GM18861 (cell line): Measurements from ENCODE around the gene RAD51B.
"Not testable (repeated sequence)": the region's sequence is repeated elsewhere in the genome, so short reads cannot be mapped to it uniquely, and the experiment has no call there.

Experiments
- ATAC-seq: cut with Tn5 transposase; IDR thresholded peaks from one replicate; pipeline ENCODE4 v1.9.1; 2021; ENCODE audit not compliant: unreplicated experiment

Gene RAD51B

DNA sequence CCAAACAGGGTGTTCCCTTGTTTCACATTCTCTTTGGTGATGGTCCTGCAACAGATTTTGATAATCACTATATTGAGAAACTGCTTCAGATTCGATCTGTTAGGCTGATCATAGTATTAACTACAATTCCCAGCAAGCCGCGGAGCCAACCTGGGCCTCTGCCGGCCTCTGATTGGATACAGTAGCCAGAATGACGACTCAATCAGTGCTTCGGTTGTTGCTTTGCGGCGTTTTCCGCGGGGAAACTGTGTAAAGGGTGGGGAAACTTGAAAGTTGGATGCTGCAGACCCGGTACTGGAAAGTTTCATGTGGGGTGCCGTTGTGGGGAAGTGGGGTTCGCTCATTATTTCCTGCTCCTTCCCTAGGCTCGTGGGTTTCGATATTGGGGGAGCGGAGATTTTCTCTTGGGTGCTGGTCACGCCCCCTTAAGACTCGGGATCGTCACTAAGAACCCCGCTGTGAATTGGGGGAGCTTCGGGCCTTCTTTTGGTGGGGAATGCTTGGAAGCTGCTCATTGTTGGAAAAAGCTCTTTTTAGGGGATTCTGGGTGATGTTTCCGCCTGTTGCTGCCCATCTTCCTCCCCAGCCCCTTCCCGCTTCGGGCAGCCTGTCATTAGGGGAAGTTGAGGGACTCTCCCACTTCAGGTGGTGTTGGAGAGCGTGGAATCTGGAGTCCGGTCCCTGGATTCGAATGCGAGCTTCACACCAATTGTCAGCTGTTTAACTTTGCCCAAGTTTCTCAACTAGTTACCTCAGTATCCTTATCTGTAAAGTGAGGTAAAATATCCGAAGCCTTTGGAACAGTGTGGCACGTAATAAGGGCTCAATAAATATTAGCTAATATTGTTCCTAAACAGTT is at the start of gene RAD51B:
TSS of gene RAD51B (plus strand) at position 217 of the 859 bp plus-strand sequence.
- ATAC-seq = peak; percentile 33

DNA sequence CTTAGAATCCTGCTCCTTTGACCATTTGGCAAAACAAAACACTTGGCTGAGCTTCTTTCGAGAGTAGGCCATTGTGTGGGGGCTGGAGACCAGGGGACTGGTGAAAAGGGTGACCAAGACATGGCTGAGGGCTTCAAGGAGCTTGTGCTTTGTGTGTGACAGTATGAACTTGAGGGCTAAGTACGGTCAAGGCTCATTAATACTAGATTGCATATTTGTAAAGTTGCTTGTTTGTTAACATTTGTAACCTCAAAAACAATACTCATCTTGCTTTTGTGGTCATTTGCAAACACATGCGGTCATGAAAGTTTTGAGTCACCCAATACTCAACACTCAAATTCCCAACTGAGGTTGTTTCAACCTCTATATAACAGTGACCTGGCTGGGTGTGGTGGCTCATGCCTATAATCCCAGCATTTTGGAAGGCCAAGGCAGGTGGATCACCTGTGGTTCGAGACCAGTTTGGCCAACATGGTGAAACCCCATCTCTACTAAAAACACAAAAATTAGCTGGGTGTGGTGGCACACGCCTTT is 45.7 kb upstream of the RAD51B start:
- no peak for ATAC-seq

DNA sequence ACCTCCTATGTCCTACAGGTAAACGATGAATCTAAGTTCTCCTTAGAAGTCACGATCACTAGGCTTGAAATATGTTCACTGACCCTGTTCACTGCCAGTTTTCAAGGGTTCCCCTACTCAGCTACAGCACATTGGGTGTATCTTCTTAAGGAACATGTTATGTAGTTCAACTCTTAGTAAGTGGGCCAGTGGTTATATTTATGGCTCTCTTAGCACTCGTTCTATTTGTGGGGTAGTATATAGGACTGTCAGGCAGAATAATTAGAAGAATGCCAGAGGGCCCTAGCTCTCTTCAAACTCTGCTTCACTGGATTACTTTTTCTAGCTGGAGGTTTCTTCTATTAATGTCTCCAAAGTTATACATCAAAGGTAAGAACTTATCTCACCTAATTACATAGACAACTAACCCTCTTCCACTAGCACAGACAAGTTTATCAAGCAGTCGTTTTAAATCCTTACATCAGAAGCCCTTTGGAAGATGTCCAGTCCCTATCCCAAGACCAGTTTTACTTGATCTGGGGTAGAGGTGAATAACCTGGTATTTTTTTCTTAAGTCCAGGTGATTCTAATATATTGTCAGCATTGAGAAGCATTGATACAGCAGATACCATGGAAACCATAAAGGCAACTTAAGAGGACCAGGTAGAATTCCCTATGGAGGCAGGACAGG is 42.8 kb upstream of the RAD51B start:
- ATAC-seq = no peak

DNA sequence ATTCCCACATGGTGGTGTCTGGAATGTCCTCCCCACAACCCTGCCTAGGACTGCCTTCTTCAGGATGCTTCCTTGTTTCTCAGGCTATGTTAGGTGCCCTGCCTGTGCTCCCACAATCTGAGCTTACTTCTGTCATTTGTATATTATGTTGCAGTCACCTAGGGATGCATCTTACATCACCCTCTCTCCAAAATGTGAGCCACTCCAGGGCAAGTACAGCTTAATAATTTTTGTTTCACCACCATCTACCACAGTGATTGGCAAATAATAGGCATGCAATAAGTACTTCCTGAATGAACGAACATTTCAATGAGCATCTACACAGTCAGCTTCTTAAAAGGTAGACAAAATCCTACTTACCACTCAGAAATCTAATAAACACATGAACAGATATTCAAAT is 40.8 kb upstream of the RAD51B start:
- no peak for ATAC-seq

DNA sequence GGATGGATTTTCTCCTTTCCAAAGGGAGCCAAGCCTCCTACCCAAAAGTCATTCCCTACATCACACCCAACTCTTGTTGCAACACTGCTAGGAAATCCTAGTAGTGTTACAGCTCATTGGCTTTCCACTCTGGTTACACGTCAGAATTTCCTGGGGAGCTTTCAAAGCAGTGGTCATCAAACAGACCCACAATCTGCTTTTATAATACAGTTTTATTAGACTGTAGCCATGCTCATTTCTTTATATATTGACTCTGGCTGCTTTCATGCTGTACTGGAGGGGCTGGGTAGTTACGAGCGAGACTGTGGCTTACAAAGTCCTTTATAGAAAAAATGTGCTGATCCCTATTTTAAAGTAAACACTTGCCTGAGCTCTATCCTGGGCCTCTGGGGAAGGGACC is 37.5 kb upstream of the RAD51B start:
- no peak for ATAC-seq

DNA sequence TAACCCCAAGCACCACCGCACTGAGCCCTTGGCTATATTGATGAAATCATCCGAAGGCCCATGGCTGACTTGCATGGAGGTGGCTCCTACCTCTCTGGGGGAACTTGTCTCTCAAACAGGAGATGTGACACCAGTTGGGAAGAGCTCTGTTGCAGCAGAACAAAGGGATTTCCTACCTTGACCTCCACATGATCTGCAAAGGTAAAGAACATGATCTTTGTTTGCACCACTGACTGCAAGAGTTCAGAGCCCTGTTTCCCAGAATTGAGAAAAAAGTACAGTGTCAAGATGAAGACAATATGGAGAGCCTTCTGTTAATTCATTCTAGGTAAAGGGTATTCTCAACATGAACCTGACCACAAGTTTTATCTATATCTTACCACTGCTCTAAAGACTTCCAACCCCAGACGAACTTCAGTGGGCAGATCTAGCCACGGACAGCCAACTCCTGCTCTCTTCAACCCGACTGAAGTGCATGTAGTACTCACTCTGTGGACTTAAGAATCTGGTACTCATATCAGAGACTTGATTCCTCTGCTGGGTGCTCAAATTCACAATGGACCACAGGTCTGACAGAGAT is 35.2 kb upstream of the RAD51B start:
- ATAC-seq = no peak

DNA sequence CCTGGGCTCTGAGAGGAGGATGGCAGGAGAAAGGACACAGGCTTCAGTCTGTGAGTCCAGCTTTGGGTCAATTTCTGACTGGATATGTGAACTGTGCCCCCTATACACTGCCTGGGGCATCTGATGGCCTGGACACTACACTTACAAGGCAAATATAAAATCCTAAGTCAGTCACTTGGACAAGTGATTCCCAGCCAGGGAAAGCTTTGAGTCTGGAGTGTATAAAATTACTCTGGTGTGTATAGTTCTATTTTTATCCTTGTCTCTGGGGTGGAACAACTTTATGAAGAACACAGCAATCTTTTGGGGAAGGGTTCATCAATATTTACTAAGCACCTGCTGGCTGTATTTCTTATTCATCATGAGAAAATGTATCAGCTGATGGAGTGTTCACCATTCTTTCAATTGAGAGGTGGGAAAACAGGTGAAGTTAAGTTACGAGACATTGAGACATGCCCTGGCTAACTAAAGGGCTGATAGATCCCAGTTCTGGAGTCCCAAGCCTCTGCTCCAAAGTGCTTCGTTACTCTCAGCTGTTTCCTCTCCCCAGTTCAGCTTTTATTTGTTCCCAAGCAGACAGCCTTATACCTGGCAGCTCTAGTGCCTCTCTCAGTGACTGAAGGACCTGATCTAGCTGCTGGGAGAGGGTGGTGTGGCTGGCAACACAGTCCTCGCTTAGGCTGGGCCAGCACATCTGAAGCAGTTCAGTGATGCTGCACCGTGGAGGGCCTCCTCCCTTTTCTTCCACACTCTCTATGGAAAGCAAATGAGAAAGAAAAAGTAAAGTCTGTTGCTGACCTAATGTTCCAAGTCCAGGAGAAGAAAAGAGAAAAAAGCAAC is 34.1 kb upstream of the RAD51B start:
- no peak for ATAC-seq

DNA sequence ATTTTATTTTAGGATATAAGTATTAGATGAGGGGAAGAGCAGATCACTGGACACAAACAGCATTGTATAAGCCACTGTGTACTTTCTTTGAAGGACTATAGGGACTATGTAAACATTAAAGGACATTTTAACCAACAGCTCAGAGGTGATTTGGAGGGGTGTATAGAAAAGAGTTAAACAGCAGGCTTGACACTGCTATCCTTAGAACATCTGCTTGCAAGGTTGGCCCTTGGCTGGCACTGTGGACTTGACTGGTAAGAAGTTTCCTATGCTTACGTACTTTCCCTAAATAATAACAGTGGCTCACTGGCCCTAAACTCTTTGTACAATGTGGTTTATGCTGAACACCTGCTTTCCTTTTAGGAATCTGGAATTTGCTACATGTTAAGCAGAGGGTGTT is 31.9 kb upstream of the RAD51B start:
- ATAC-seq = no peak

DNA sequence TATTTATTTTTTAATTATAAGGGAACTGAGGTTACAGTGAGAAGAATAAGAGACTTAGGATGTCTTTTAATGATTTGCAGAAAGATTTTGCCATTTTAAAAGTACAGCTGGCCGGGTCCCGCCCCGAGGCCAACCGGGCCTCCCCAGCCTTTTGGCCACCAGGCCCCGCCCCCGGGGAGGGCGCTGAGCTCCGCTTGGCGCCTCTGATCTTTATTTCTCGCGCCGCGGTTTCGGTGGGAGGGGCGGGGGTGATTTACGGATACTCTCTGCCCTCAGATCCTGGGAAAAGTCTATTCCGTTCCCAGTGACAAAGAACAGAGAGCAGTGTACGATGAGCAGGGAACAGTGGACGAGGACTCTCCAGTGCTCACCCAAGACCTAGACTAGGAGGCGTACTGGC is 20.8 kb upstream of the RAD51B start:
- ATAC-seq = no peak

DNA sequence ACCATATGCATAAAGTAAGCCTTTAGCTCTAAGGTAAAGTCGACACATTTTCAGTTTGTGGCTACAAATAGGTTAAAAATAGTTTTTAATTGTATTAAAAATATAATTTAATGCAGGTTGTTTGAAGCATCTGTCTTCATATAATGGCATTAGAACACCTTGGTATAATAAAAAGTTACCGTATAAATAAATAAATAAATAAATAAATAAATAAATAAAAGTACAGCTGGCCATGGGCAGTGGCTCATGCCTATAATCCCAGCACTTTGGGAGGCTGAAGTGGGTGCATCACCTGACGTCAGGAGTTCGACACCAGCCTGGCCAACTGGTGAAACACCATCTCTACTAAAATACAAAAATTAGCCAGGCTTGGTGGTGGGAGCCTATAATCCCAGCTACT is 18.8 kb upstream of the RAD51B start:
- no peak for ATAC-seq

DNA sequence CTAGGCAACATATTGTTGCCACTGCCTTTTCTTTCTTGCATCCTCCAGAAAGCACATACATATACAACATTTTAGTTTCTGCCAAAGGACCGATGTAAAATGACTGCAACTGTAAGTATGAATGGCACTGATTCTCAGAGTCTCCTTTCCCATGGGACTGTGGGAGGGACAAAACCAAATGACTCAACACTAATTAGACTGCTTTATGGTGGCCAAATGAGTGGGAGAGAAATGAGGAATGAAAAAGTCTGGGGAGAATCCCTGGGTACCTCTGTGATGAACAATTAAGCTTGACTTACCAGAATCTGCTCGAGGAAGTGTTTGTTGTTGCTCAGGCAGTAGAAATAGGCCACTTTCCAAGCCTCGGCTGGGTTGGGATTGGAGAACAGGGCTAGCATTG is 13.3 kb upstream of the RAD51B start:
- ATAC-seq = no peak

DNA sequence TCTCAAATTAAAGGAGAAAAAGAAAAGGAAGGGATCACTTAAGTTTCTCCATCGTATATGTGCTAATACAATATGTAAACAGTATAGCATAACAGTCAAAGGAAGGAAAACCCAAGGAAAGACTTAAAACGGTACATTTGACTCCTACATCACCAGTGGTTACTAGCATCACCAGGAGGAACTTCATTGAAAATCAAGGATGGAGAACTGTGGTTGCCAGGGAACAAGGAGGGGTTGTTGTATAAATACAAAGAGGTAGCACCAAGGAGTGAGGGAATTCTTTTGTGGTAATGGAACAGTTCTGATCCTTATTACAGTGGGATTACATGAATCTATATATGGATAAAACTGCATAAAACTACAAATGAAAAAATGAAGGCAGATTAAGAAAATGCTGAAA is 4.8 kb upstream of the RAD51B start:
- ATAC-seq = no peak

DNA sequence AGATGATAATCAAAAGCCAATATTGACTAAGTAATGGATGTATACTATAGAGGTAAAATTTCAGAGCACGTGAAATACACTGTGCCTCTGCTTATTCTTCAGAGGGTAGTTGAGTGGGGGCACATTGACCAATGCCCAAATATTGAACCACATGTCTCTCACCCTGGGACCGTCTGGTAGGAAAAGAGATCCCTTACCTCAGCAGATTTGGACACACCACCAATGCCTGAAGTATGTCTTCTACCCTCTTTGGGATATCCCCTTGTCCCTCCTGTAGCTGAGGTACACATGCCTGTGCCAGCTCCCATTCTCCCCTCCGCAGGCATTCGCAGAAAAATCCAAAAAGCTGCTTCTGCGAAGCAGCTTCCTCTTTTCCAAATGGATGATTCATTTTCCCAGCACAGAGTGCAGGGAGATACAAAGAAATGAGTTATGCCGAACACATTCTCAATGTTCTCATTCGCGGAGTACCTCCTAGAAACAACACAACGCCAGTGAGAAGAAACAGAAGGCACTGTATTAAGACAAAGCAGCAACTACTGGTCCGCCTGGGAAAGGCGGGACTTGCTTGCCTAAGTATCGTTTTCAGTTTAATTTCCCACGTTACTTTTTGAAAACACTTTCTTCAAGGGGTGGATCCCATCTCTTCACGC is 3.9 kb upstream of the RAD51B start:
- no peak for ATAC-seq

DNA sequence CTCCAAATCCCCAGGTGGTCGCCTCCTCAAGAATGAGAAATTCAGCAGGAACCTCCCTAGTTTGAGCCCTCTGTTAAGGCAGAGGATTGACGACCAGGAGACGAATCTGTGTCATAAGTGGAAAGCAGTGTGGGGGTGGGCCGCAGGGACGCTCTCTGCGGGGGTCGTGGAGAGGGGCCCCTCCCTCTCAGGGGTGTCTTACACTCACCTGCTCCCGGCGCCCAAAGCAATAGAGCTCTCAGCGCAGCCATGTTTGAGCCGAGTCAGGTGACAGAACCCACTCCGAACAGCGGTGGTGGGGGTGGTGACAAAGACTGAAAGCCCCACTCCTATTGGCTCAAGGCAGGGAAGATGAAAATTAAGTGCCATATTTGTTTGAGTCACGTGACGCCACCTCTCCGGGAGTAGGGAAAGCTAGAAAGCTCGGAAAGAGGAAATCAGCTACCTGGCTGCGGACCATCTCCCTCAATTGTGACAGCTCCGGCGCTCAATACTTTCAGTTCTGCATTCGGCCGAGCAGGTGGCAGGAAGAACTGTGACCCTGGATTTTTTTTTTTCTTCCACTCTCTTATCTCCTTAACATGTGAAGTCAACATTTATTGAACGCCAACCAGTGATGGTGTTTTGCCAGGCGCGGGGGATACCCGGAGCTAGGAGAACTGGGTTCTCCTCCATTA is 3.1 kb upstream of the RAD51B start, which contains the start of gene ZFYVE26:
TSS of gene ZFYVE26 (minus strand) at position 265 of the 677 bp plus-strand sequence. CDS start 627 bp downstream, outside the sequence.
- ATAC-seq = peak; percentile 71

DNA sequence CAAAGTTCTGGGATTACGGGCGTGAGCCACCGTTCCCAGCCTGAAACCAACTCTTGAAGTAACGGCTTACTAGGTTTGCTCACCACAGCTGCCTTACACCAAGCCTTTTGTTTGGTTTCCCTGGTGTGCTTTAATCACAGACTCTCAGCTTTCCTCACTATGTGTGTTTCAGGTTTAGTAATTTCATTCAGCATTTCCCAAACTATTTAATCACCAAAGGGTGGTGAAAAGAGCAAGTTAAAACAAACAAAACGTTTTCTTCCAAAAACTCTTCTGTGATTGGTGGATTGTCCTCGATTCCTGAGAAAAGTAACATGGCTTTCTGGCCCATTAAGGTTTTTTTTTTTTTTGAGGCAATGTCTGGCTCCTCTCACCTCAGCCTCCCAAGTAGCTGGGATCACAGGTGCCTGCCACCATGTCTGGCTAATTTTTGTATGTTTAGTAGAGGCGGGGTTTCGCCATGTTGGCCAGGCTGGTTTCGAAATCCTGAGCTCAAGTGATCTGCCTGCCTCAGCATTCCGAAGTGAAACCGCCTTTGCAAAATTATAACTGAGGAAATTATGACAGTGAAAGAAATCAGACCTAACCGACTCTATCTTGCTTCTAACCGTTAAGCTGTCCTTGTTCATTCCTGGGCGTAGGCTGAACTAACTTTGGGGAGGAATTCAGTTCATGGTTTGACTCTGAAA is 1.7 kb upstream of the RAD51B start:
- ATAC-seq = no peak

DNA sequence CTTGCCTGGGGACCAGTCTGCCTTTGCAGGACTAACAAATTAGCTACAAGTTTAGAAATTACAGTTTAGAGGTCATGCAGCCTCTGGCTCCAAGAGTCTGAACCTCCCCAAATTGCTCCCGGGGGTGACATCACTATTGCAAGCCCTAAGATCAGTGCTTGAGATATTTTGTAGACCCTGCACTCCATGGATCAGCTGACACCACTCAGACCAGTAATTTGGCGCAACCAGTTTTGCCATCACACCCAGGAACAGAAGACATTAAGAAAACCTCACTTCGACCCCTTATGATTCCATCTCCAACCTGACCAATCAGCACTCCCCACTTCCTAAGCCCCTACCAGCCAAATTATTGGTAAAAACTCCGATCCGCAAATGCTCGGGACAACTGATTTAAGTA is 1.1 kb upstream of the RAD51B start:
- ATAC-seq = not testable (repeated sequence)

DNA sequence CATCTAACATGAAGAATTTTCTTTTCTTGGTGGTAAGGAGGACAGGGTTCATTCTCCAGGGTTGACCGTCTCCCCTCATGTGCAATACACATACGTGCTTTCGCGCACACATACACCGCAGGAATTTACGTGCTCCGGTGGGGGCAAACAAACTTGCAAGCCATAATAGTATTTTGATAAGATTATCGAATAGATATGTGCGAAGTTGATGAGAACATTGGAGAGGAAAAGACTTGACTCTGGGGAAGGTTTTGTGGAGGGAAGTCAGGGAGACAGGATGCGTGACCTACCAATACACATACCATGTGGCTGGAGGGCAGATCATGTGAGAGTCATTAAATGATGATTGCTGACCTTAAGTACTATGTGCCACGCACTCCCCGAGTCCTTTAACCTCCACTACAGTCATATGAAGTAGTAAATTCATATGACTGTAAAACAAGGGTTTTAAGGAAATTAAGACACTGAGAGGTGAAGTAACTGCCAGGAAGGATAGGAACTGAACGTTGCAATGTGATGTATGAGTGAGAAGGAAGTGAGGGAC is 921 bp downstream of the RAD51B start:
- ATAC-seq = no peak

DNA sequence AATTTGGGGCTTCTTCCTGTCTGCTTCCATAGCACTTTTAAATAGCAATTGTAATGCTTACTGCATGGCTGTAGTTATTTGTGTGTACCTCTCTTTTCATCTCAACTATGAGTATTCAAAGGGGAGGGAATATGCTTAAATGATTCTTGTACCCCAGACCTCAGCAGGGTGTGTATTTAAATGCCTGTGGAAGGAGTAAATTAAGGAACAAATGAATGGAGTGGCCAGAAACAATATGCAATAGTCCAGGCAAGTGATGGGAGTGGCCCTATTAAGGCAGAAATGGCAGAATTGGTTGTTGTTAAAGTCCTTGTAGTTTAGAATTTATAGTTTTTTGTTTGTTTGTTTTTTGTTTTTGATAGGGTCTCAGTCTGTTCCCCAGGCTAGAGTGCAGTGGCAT is 1.5 kb downstream of the RAD51B start:
- no peak for ATAC-seq

DNA sequence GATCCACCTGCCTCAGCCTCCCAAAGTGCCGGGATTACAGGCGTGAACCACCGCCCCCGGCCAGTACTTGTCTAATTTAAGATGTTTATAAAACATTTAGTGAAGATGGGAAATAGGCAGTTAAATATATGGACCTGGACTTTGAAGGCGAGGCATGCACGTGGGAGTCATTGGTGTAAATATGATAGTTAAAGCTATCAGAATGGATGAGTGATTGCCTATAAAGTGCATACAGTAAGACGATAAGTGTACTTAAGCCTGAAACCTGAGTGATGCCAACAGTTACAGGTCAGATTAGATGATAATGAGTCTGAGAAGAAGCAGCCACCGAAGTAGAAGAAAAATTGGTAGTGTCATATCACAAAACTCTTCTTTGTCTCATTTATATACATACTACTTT is 11.5 kb downstream of the RAD51B start:
- no peak for ATAC-seq
